ENCODE measurements around the gene PPP2R5E.

PPP2R5E gene

GRCh38 chr14:63459738-63460137 is 83.4 kb downstream of the PPP2R5E start:
- no peak for ATAC-seq
- no peak for TF ChIP-seq TCF4 (CRISPR knock-in tag; IDR thresholded peaks at IDR 0.05; ENCODE audit: borderline replicate concordance)
- no peak for TF ChIP-seq BACH2 (CRISPR knock-in tag; IDR thresholded peaks at IDR 0.05; ENCODE audit: borderline replicate concordance)
- TF ChIP-seq ZNF70 (CRISPR knock-in tag; IDR thresholded peaks at IDR 0.05): no peak
- TF ChIP-seq CSRNP3 (CRISPR knock-in tag; IDR thresholded peaks at IDR 0.05): no peak
- no peak for TF ChIP-seq GLIS3 (CRISPR knock-in tag; IDR thresholded peaks at IDR 0.05)

GRCh38 chr14:63457498-63457897 is 85.7 kb downstream of the PPP2R5E start:
- ATAC-seq: no peak
- no peak for TF ChIP-seq TCF4 (CRISPR knock-in tag; IDR thresholded peaks at IDR 0.05; ENCODE audit: borderline replicate concordance)

- peak; percentile 70 for ATAC-seq
- TF ChIP-seq POU6F1 (CRISPR knock-in tag; IDR thresholded peaks at IDR 0.05; ENCODE audit: borderline replicate concordance, low read depth): no peak
- no peak for TF ChIP-seq BACH2 (CRISPR knock-in tag; IDR thresholded peaks at IDR 0.05; ENCODE audit: borderline replicate concordance)
- no peak for TF ChIP-seq GLIS3 (CRISPR knock-in tag; IDR thresholded peaks at IDR 0.05)
- TF ChIP-seq ZFP30 (CRISPR knock-in tag; IDR thresholded peaks at IDR 0.05): no peak
- no peak for TF ChIP-seq TCF4 (CRISPR knock-in tag; IDR thresholded peaks at IDR 0.05; ENCODE audit: borderline replicate concordance)
- no peak for TF ChIP-seq PPARA (CRISPR knock-in tag; IDR thresholded peaks at IDR 0.05; ENCODE audit: borderline replicate concordance)
- no peak for TF ChIP-seq TOX (CRISPR knock-in tag; IDR thresholded peaks at IDR 0.05; ENCODE audit: borderline replicate concordance)
- no peak for TF ChIP-seq ZNF565 (CRISPR knock-in tag; conservative IDR thresholded peaks at IDR 0.05; ENCODE audit: low read depth)
- no peak for TF ChIP-seq ZFP3 (CRISPR knock-in tag; IDR thresholded peaks at IDR 0.05)
- no peak for TF ChIP-seq ESRRG (CRISPR knock-in tag; IDR thresholded peaks at IDR 0.05)
- TF ChIP-seq ISL1 (CRISPR knock-in tag; IDR thresholded peaks at IDR 0.05): no peak
- TF ChIP-seq CREB5 (CRISPR knock-in tag; IDR thresholded peaks at IDR 0.05; ENCODE audit: low read depth): no peak
- no peak for TF ChIP-seq SNAI2 (CRISPR knock-in tag; IDR thresholded peaks at IDR 0.05)
- no peak for TF ChIP-seq TSHZ2 (CRISPR knock-in tag; IDR thresholded peaks at IDR 0.05)
- no peak for TF ChIP-seq CSDC2 (CRISPR knock-in tag; IDR thresholded peaks at IDR 0.05)
Measured at GRCh38 chr14:63454863-63455622, 88.1 kb downstream of the PPP2R5E start.

GRCh38 chr14:63454436-63454835 is 88.7 kb downstream of the PPP2R5E start:
- ATAC-seq: no peak; the same call in 2 of the 3 replicates
- no peak for TF ChIP-seq BACH2 (CRISPR knock-in tag; IDR thresholded peaks at IDR 0.05; ENCODE audit: borderline replicate concordance)
- no peak for TF ChIP-seq PPARA (CRISPR knock-in tag; IDR thresholded peaks at IDR 0.05; ENCODE audit: borderline replicate concordance)
- no peak for TF ChIP-seq ARNTL (CRISPR knock-in tag; IDR thresholded peaks at IDR 0.05; ENCODE audit: borderline replicate concordance, low read depth)
- no peak for TF ChIP-seq PATZ1 (CRISPR knock-in tag; IDR thresholded peaks at IDR 0.05; ENCODE audit: borderline replicate concordance)
- TF ChIP-seq CSRNP3 (CRISPR knock-in tag; IDR thresholded peaks at IDR 0.05): no peak
- no peak for TF ChIP-seq TOX (CRISPR knock-in tag; IDR thresholded peaks at IDR 0.05; ENCODE audit: borderline replicate concordance)
